Endothelial cell of umbilical vein (primary cell): ENCODE data around the gene KXD1. TPM values are rescaled to one million over a fixed set of nuclear protein-coding genes. Genes with fewer than 3 reads are reported as not detected.
A peak's percentile ranks its signal among the peaks of the same experiment; 100 is the strongest.

ENCODE experiments used
- BruUV-seq: library from RNA; stranded (reverse); fragments of 400-500 nt; replicated peaks from 2 replicates; lab custom pipeline; 2021; lab: Mats Ljungman, UMichigan
- CTCF ChIA-PET: fragments of 300-600, 350-600 bp; sonication (Branson Sonifier 250); formaldehyde crosslinking; loops from one replicate; lab custom pipeline; 2021; ENCODE audit warnings: antibody characterized with exemption, inconsistent platforms; lab: Charles Lee
- POLR2A ChIA-PET: fragments of 300-600, 350-600 bp; sonication (Branson Sonifier 250); formaldehyde crosslinking; loops from one replicate; lab custom pipeline; 2021; ENCODE audit warnings: antibody characterized with exemption, inconsistent platforms; lab: Charles Lee
- DNase-seq: peaks from one replicate; pipeline ENCODE4 v3.0.0-alpha.2; 2011; ENCODE audit warnings: low read depth, low spot score
- FAIRE-seq: peaks from 2 replicates; lab custom pipeline; 2011; peaks lifted over from hg19 to GRCh38; lab: Jason Lieb, UNC
- H2AFZ ChIP-seq: 2 replicates; pipeline ENCODE4 v1.6.0; 2012; ENCODE audit warnings: low read depth, low read length, control low read depth, inconsistent platforms
- H3K27ac ChIP-seq: 2 replicates; pipeline ENCODE4 v1.5.1; 2011; ENCODE audit warnings: low read depth, mild to moderate bottlenecking, control low read depth, low read length, moderate library complexity; ENCODE audit not compliant: insufficient read depth
- H3K27me3 ChIP-seq, 2 experiments: 2 replicates each; pipeline versions ENCODE4 v1.6.0 to v1.6.1; 2011; ENCODE audit warnings: low read length in 2 of 2, mixed read lengths in 1 of 2; ENCODE audit not compliant: control insufficient read depth in 2 of 2, insufficient read depth in 2 of 2
- H3K36me3 ChIP-seq, 2 experiments: 2 replicates in 1 of 2; 3 replicates in 1 of 2; pipeline ENCODE4 v1.5.1; 2011; ENCODE audit warnings: low read length in 2 of 2, mild to moderate bottlenecking in 1 of 2, moderate library complexity in 1 of 2; ENCODE audit not compliant: control insufficient read depth in 2 of 2, insufficient read depth in 2 of 2; ENCODE audit errors: extremely low read depth in 1 of 2
- H3K4me1 ChIP-seq: 3 replicates; pipeline ENCODE4 v1.5.1; 2011; ENCODE audit warnings: mild to moderate bottlenecking, low read length; ENCODE audit not compliant: control insufficient read depth, insufficient read depth; ENCODE audit errors: extremely low read depth
- H3K4me2 ChIP-seq: 2 replicates; pipeline ENCODE4 v1.6.1; 2011; ENCODE audit warnings: low read length, control low read depth, mixed read lengths; ENCODE audit not compliant: insufficient read depth
- H3K4me3 ChIP-seq, 3 experiments: fragments of 200-600 bp in 1 of 3; sonication (generic), shearing (Covaris generic) in 1 of 3; replicated peaks in 1 of 3; 2 replicates each; pipeline ENCODE4 v1.5.1; 2011 to 2016; ENCODE audit warnings: control low read depth in 3 of 3, low read length in 3 of 3, mild to moderate bottlenecking in 2 of 3, inconsistent platforms in 1 of 3, low read depth in 1 of 3, moderate library complexity in 1 of 3; ENCODE audit not compliant: insufficient read depth in 1 of 3
- H3K79me2 ChIP-seq: 2 replicates; pipeline ENCODE4 v1.6.0; 2012; ENCODE audit warnings: low read length, inconsistent platforms; ENCODE audit not compliant: control insufficient read depth, insufficient read depth
- H3K9ac ChIP-seq: replicated peaks from 2 replicates; pipeline ENCODE3; 2011; ENCODE audit warnings: low read length, control low read depth; ENCODE audit not compliant: insufficient read depth; ENCODE audit errors: extremely low read depth
- H3K9me1 ChIP-seq: replicated peaks from 3 replicates; pipeline ENCODE4 v1.6.0; 2011; ENCODE audit warnings: mild to moderate bottlenecking, low read length; ENCODE audit not compliant: control insufficient read depth, insufficient read depth; ENCODE audit errors: extremely low read depth
- H3K9me3 ChIP-seq: replicated peaks from 2 replicates; pipeline ENCODE4 v1.5.1; 2012; ENCODE audit warnings: low read length, inconsistent platforms; ENCODE audit not compliant: control insufficient read depth, insufficient read depth
- H4K20me1 ChIP-seq: replicated peaks from 2 replicates; pipeline ENCODE3; 2011; ENCODE audit warnings: mild to moderate bottlenecking, low read length; ENCODE audit not compliant: control insufficient read depth, insufficient read depth; ENCODE audit errors: extremely low read depth
- CTCF ChIP-seq, 2 donors: IDR thresholded peaks; 1 replicate in 1 of 2; 2 replicates in 1 of 2; pipeline ENCODE4 v1.5.1; 2011; ENCODE audit warnings: low read length in 2 of 2, mild to moderate bottlenecking in 2 of 2, moderate library complexity in 2 of 2, control low read depth in 1 of 2, inconsistent platforms in 1 of 2, low read depth in 1 of 2; ENCODE audit not compliant: insufficient read depth in 1 of 2; ENCODE audit errors: extremely low read depth in 1 of 2
- EZH2 ChIP-seq: IDR thresholded peaks from 2 replicates; pipeline ENCODE4 v1.6.1; 2012; ENCODE audit warnings: borderline replicate concordance, low read depth, mild to moderate bottlenecking, moderate library complexity, low read length, inconsistent platforms; ENCODE audit not compliant: severe bottlenecking
- FOS ChIP-seq: IDR thresholded peaks from 2 replicates; pipeline ENCODE4 v1.6.1; 2011; ENCODE audit warnings: mild to moderate bottlenecking, low read length, moderate library complexity, borderline replicate concordance; ENCODE audit not compliant: insufficient read depth
- GATA2 ChIP-seq: IDR thresholded peaks from 2 replicates; pipeline ENCODE4 v1.7.0; 2011; ENCODE audit warnings: low read depth, mild to moderate bottlenecking, moderate library complexity, mixed read lengths, low read length; ENCODE audit not compliant: insufficient read length, insufficient read depth
- JUN ChIP-seq: IDR thresholded peaks from 2 replicates; pipeline ENCODE4 v1.6.1; 2011; ENCODE audit warnings: borderline replicate concordance, low read depth; ENCODE audit not compliant: insufficient read length, insufficient read depth
- MAX ChIP-seq: IDR thresholded peaks from 2 replicates; pipeline ENCODE4 v1.6.1; 2011; ENCODE audit not compliant: insufficient read depth, insufficient read length
- MYC ChIP-seq: IDR thresholded peaks from one replicate; pipeline ENCODE4 v1.6.1; 2011; ENCODE audit warnings: mild to moderate bottlenecking, low read depth, low read length
- POLR2A ChIP-seq: IDR thresholded peaks from 2 replicates; pipeline ENCODE4 v1.6.1; 2012; ENCODE audit warnings: low read depth, mild to moderate bottlenecking, control low read depth, low read length
- POLR2AphosphoS5 ChIP-seq: IDR thresholded peaks from 2 replicates; pipeline ENCODE4 v1.6.1; 2012; ENCODE audit warnings: low read depth, mild to moderate bottlenecking, control low read depth, low read length, moderate library complexity; ENCODE audit not compliant: insufficient read depth
- dilution Hi-C: fragments of 300-500 bp; cut with MboI; formaldehyde crosslinking; loops from one replicate; pipeline ENCODE4 v1.15.0; 2019; ENCODE audit warnings: low sequenced_read_pairs; ENCODE audit not compliant: extremely low pct_ligation_motif_present
- intact Hi-C: fragments of 100-400 bp; cut with micrococcal nuclease; formaldehyde crosslinking; loops from one replicate; pipeline ENCODE4 v1.10.0; 2022
- polyA plus RNA-seq, 4 experiments: library from polyadenylated mRNA; depleted of rRNA in 3 of 4; stranded (reverse) in 3 of 4; unstranded in 1 of 4; fragments of >200 nt; gene quantifications; 2 replicates each; pipeline versions ENCODE4 v1.2.1 to v1.2.3, GENCODE V29; 2011 to 2012; ENCODE audit warnings: missing spikeins in 1 of 4
- total RNA-seq: library from RNA; stranded (reverse); gene quantifications from 2 replicates; pipeline ENCODE4 v1.2.3, GENCODE V29; 2021

KXD1 gene
- total and polyA plus RNA-seq, 2 donors (not counting 3 experiments of a cell fraction or from before 2014, with no cell fraction given), result 134 to 186 TPM

GRCh38 chr19:18594824-18595373 lies 37.2 kb downstream of the KXD1 start:
- Histone ChIP-seq H3K9ac (no peak overlapping the region), H3K4me3 (no peak overlapping the region), H3K27ac (no peak overlapping the region), H3K4me1 (peaks cover 7% of the 10 kb centered on the region), H4K20me1 (no peaks in the 10 kb centered on the region), H3K4me2 (peak overlapping the region; percentile 41), H3K36me3 (peaks cover 0 to 2% of the 10 kb centered on the region in 2 experiments), H3K9me1 (no peaks in the 10 kb centered on the region), H3K9me3 (no peaks in the 10 kb centered on the region), H3K79me2 (no peaks in the 10 kb centered on the region), H3K27me3 (no peaks in the 10 kb centered on the region), H2AFZ (peak overlapping the region; percentile 36)
- intact Hi-C loops, result loop anchor here (1.0 kb wide), 4 partner anchors 80 to 324 kb away; partner anchors contain the start of genes COPE and DDX49
- no peak for FAIRE-seq
- POLR2A ChIA-PET, result no interaction called here
- TF ChIP-seq CTCF (IDR thresholded peaks at IDR 0.05; ENCODE audit: extremely low read depth in 1 of 2, insufficient read depth in 1 of 2, low read depth in 1 of 2, low read length in 2 of 2) (no peak), POLR2A (no peak), MYC (no peak), MAX (no peak), EZH2 (no peak), GATA2 (no peak), POLR2AphosphoS5 (no peak), FOS (no peak), JUN (no peak)
- CTCF ChIA-PET, result interaction anchor here (0.9 to 4.4 kb wide), 13 partner anchors 20 to 392 kb away, joined by 3 to 65 read pairs (median 6); no protein-coding TSS in a partner anchor
- dilution Hi-C loops, result no loop called here
- DNase-seq, result no peak
- no TSS peak for BruUV-seq
